SU-DHL-6 (cell line): ENCODE measurements around the gene TEX55.
A peak's percentile ranks its signal among the peaks of the same experiment; 100 is the strongest.

Experiments
- H2AFZ ChIP-seq: fragments of 200-600 bp; sonication (generic); 2 replicates; pipeline ENCODE4 v1.6.1; 2014; ENCODE audit warnings: low read depth, mild to moderate bottlenecking, moderate library complexity, mixed read lengths, antibody characterized with exemption, low read length; ENCODE audit not compliant: severe bottlenecking
- H3F3A ChIP-seq: fragments of 200-600 bp; shearing (Covaris generic); 2 replicates; pipeline ENCODE4 v1.6.0; 2016; ENCODE audit warnings: antibody characterized with exemption, mild to moderate bottlenecking; ENCODE audit not compliant: insufficient read depth
- H3K27ac ChIP-seq: fragments of 200-600 bp; sonication (generic); 2 replicates; pipeline ENCODE4 v1.5.1; 2016; ENCODE audit warnings: low read depth, mild to moderate bottlenecking, low read length, moderate library complexity, mixed read lengths
- H3K27me3 ChIP-seq: fragments of 200-600 bp; sonication (generic), shearing (Covaris generic); 2 replicates; pipeline ENCODE4 v1.6.0; 2014; ENCODE audit warnings: mild to moderate bottlenecking, low read length
- H3K36me3 ChIP-seq: fragments of 200-600 bp; sonication (generic); 2 replicates; pipeline ENCODE4 v1.6.1; 2014; ENCODE audit warnings: mild to moderate bottlenecking, low read length, mixed read lengths
- H3K4me2 ChIP-seq: fragments of 300-600, 200-600 bp; shearing (Covaris generic), sonication (generic); 2 replicates; pipeline ENCODE4 v1.6.0; 2014; ENCODE audit warnings: low read length, low read depth, mild to moderate bottlenecking; ENCODE audit not compliant: poor library complexity, severe bottlenecking
- H3K4me3 ChIP-seq: fragments of 200-600 bp; sonication (generic); 2 replicates; pipeline ENCODE4 v1.5.1; 2014; ENCODE audit warnings: antibody characterized with exemption, low read length, mild to moderate bottlenecking, mixed read lengths; ENCODE audit not compliant: insufficient read depth, poor library complexity, severe bottlenecking
- H3K79me2 ChIP-seq: fragments of 200-600 bp; sonication (generic); 2 replicates; pipeline ENCODE4 v1.6.1; 2014; ENCODE audit warnings: mild to moderate bottlenecking, low read length, moderate library complexity; ENCODE audit not compliant: insufficient read depth
- H3K9ac ChIP-seq: fragments of 200-600 bp; sonication (generic); 2 replicates; pipeline ENCODE4 v1.7.0; 2014; ENCODE audit warnings: mild to moderate bottlenecking, low read length
- H3K9me2 ChIP-seq: fragments of 200-600 bp; sonication (generic); replicated peaks from 2 replicates; pipeline ENCODE4 v1.6.1; 2014; ENCODE audit warnings: low read length; ENCODE audit not compliant: insufficient read depth
- H3K9me3 ChIP-seq: fragments of 200-600 bp; sonication (generic); 2 replicates; pipeline ENCODE4 v1.6.1; 2014; ENCODE audit warnings: low read length, mixed read lengths; ENCODE audit not compliant: insufficient read depth
- H4K20me1 ChIP-seq: fragments of 200-600 bp; sonication (generic); 2 replicates; pipeline ENCODE4 v1.6.1; 2014; ENCODE audit warnings: low read depth, mild to moderate bottlenecking, antibody characterized with exemption, low read length, moderate library complexity, mixed read lengths
- CTCF ChIP-seq: fragments of 200-600 bp; sonication (generic); IDR thresholded peaks from one replicate; pipeline ENCODE4 v1.5.1; 2017; ENCODE audit warnings: antibody characterized with exemption, mild to moderate bottlenecking, low read length, moderate library complexity; ENCODE audit not compliant: insufficient read depth, poor library complexity, severe bottlenecking
- EZH2phosphoT487 ChIP-seq: fragments of 200-600 bp; sonication (generic), shearing (Covaris generic); conservative IDR thresholded peaks from 2 replicates; pipeline ENCODE4 v1.6.1; 2018; ENCODE audit warnings: mild to moderate bottlenecking, antibody characterized with exemption, low read length, moderate library complexity, mixed read lengths

TEX55 gene

GRCh38 chr3:119145500-119146167 is at the start of gene TEX55:
TSS of gene TEX55 (plus strand) at chr3:119146165. CDS start at chr3:119146190, 25 bp downstream.
- H4K20me1 ChIP-seq = no peaks in the 10 kb centered on the region
- no peaks in the 10 kb centered on the region for H3K9me2 ChIP-seq
- H3K4me2 ChIP-seq = no peak within 1 kb of the TSS
- H2AFZ ChIP-seq = no peak within 1 kb of the TSS
- no peaks in the 10 kb centered on the region for H3K27me3 ChIP-seq
- TF ChIP-seq EZH2phosphoT487 = no peak
- TF ChIP-seq CTCF = peak; percentile 44
- no peak within 1 kb of the TSS for H3K27ac ChIP-seq
- H3K36me3 ChIP-seq = no peaks in the 10 kb centered on the region
- no peaks in the 10 kb centered on the region for H3K9me3 ChIP-seq
- no peak within 1 kb of the TSS for H3K9ac ChIP-seq
- no peak within 1 kb of the TSS for H3K4me3 ChIP-seq
- no peaks in the 10 kb centered on the region for H3F3A ChIP-seq
- no peaks in the 10 kb centered on the region for H3K79me2 ChIP-seq

GRCh38 chr3:119098003-119098402 is 48.0 kb upstream of the TEX55 start:
- no peak overlapping the region for H2AFZ ChIP-seq
- H3K27ac ChIP-seq = no peak overlapping the region
- H3K9me3 ChIP-seq = no peaks in the 10 kb centered on the region
- no peak overlapping the region for H3K4me2 ChIP-seq
- H3F3A ChIP-seq = no peaks in the 10 kb centered on the region
- H3K9me2 ChIP-seq = no peaks in the 10 kb centered on the region
- H3K36me3 ChIP-seq = no peaks in the 10 kb centered on the region
- TF ChIP-seq CTCF (no peak), EZH2phosphoT487 (no peak)
- H4K20me1 ChIP-seq = no peaks in the 10 kb centered on the region
- no peaks in the 10 kb centered on the region for H3K79me2 ChIP-seq
- no peak overlapping the region for H3K9ac ChIP-seq
- no peak overlapping the region for H3K4me3 ChIP-seq
- H3K27me3 ChIP-seq = no peaks in the 10 kb centered on the region

- Histone ChIP-seq H3K27me3 (no peaks in the 10 kb centered on the region), H3K4me2 (no peak overlapping the region), H4K20me1 (no peaks in the 10 kb centered on the region), H3F3A (no peaks in the 10 kb centered on the region), H3K9me2 (no peaks in the 10 kb centered on the region), H3K36me3 (no peaks in the 10 kb centered on the region), H3K27ac (no peak overlapping the region), H3K4me3 (no peak overlapping the region), H3K79me2 (no peaks in the 10 kb centered on the region), H3K9me3 (no peaks in the 10 kb centered on the region), H2AFZ (no peak overlapping the region), H3K9ac (no peak overlapping the region)
- TF ChIP-seq CTCF (peak; percentile 63), EZH2phosphoT487 (no peak)
Observed at GRCh38 chr3:119098619-119099222, 47.2 kb upstream of the TEX55 start.
